ENCODE data around the gene GRIP1. TPM values are rescaled to one million over a fixed set of nuclear protein-coding genes. Genes with fewer than 3 reads are reported as not detected.

Gene GRIP1
- total RNA-seq, 1 experiment from 2014 or later, result 0.23 TPM

DNA sequence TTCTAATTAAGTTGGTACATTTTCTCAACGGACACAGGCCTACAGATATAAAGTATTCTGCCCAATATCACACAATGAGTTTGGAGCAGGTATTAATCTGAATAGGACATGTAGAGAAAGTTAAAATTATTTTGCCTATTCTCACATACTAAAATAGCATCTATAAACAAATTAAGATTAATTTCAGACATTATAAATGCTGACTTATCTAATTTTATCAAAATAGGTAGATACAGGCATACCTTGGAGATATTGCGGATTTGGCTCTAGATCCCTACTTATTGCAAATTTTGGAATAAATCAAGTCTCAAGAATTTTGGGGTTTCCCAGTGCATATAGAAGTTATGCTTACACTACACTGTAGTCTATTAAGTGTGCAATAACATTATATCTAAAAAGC lies 41.0 kb upstream of the GRIP1 start:
- Mint-ChIP-seq H3K4me1 (ENCODE audit: low read depth, unreplicated experiment) (no peaks in the 10 kb centered on the region), H3K27me3 (ENCODE audit: insufficient read depth, unreplicated experiment) (peaks cover 13% of the 10 kb centered on the region), H3K9me3 (ENCODE audit: unreplicated experiment) (no peaks in the 10 kb centered on the region), H3K36me3 (ENCODE audit: insufficient read depth, unreplicated experiment) (no peaks in the 10 kb centered on the region), H3K27ac (ENCODE audit: unreplicated experiment) (no peak overlapping the region), H3K4me3 (ENCODE audit: unreplicated experiment) (no peak overlapping the region)
- H3K27me3 ChIP-seq (replicated peaks; ENCODE audit: control insufficient read depth, insufficient read depth, low read length), result no peaks in the 10 kb centered on the region
- DNase-seq, result no peak
- H3K9me3 ChIP-seq, result no peaks in the 10 kb centered on the region
- ChIA-PET CTCF (no interaction called here), POLR2A (no interaction called here)
- H3K4me3 ChIP-seq (ENCODE audit: low read depth, low read length), result no peak overlapping the region
- intact Hi-C loops (cut with micrococcal nuclease; ENCODE audit: unreplicated experiment), result no loop called here
- H3K36me3 ChIP-seq (ENCODE audit: control insufficient read depth, insufficient read depth, low read length), result no peaks in the 10 kb centered on the region
- no TSS peak for BruUV-seq (replicated peaks)
- TF ChIP-seq, protein P1, sequence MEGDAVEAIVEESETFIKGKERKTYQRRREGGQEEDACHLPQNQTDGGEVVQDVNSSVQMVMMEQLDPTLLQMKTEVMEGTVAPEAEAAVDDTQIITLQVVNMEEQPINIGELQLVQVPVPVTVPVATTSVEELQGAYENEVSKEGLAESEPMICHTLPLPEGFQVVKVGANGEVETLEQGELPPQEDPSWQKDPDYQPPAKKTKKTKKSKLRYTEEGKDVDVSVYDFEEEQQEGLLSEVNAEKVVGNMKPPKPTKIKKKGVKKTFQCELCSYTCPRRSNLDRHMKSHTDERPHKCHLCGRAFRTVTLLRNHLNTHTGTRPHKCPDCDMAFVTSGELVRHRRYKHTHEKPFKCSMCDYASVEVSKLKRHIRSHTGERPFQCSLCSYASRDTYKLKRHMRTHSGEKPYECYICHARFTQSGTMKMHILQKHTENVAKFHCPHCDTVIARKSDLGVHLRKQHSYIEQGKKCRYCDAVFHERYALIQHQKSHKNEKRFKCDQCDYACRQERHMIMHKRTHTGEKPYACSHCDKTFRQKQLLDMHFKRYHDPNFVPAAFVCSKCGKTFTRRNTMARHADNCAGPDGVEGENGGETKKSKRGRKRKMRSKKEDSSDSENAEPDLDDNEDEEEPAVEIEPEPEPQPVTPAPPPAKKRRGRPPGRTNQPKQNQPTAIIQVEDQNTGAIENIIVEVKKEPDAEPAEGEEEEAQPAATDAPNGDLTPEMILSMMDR (IDR thresholded peaks at IDR 0.05; ENCODE audit: insufficient read depth in 1 of 2, low read depth in 1 of 2, low read length in 1 of 2, severe bottlenecking in 1 of 2, unreplicated experiment in 1 of 2), result no peak
- no peaks in the 10 kb centered on the region for H3K4me1 ChIP-seq

DNA sequence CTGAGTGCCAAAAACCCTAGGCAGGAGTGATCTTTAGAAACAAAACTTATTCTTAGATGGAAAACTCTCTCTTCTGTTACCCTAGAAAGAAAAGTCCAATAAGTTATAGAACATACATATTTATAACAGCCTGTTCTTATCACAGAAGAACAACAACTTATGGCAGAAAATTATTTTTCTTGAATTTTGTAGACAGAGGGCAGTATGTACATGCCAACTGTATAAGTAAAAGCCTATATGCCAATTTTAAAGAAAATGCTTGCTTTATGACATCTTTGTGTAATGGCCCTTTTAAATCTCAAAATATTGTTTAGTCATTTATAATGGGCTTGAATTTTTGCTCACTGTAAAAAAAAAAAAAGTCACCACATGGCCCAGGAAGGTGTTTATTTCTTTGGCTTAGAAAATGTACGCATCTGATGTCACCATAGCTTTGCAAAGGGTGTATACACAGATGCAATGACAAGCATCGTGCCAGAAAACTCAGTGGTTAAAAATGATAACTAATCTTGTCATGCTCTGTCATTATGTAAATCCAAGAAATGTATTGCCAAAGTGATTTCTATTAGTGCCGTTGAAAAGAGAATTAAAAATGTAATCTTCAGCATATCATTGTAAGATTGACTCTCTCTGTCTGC lies 38.3 kb upstream of the GRIP1 start:
- H3K4me3 ChIP-seq (ENCODE audit: low read depth, low read length), result no peak overlapping the region
- no TSS peak for BruUV-seq (replicated peaks)
- H3K4me1 ChIP-seq, result no peaks in the 10 kb centered on the region
- no peak overlapping the region for H3K27ac Mint-ChIP-seq (ENCODE audit: unreplicated experiment)
- no peaks in the 10 kb centered on the region for H3K4me1 Mint-ChIP-seq (ENCODE audit: low read depth, unreplicated experiment)
- TF ChIP-seq, protein P1 (IDR thresholded peaks at IDR 0.05; ENCODE audit: insufficient read depth in 1 of 2, low read depth in 1 of 2, low read length in 1 of 2, severe bottlenecking in 1 of 2, unreplicated experiment in 1 of 2), result no peak
- ChIA-PET CTCF (no interaction called here), POLR2A (no interaction called here)
- H3K27me3 Mint-ChIP-seq (ENCODE audit: insufficient read depth, unreplicated experiment), result peaks cover 19% of the 10 kb centered on the region
- H3K9me3 Mint-ChIP-seq (ENCODE audit: unreplicated experiment), result no peaks in the 10 kb centered on the region
- H3K9me3 ChIP-seq, result no peaks in the 10 kb centered on the region
- intact Hi-C loops (cut with micrococcal nuclease; ENCODE audit: unreplicated experiment), result no loop called here
- H3K4me3 Mint-ChIP-seq (ENCODE audit: unreplicated experiment), result no peak overlapping the region
- no peak for DNase-seq
- H3K36me3 ChIP-seq (ENCODE audit: control insufficient read depth, insufficient read depth, low read length), result no peaks in the 10 kb centered on the region
- H3K27me3 ChIP-seq (replicated peaks; ENCODE audit: control insufficient read depth, insufficient read depth, low read length), result no peaks in the 10 kb centered on the region
- H3K36me3 Mint-ChIP-seq (ENCODE audit: insufficient read depth, unreplicated experiment), result no peaks in the 10 kb centered on the region

DNA sequence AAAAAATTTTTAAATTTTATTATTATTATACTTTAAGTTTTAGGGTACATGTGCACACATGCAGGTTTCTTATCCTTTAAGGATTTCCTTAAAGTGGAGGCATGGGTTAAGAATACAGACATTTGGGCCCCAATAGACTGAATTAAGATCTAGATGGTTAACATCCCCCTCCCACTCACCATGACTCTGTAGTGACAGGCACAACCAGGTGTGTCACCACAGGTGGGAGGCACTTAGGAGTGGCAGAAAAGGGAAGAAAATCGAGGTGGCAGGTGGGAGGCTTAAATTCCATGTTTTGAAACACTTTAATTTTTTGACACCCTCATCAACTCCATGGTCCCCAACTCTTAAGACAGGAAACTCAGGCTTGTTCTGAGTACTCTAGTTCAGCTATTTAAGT lies 37.6 kb upstream of the GRIP1 start:
- Mint-ChIP-seq H3K27me3 (ENCODE audit: insufficient read depth, unreplicated experiment) (peaks cover 16% of the 10 kb centered on the region), H3K9me3 (ENCODE audit: unreplicated experiment) (no peaks in the 10 kb centered on the region), H3K4me1 (ENCODE audit: low read depth, unreplicated experiment) (no peaks in the 10 kb centered on the region), H3K4me3 (ENCODE audit: unreplicated experiment) (no peak overlapping the region), H3K36me3 (ENCODE audit: insufficient read depth, unreplicated experiment) (no peaks in the 10 kb centered on the region), H3K27ac (ENCODE audit: unreplicated experiment) (no peak overlapping the region)
- CTCF ChIA-PET, result no interaction called here
- intact Hi-C loops (cut with micrococcal nuclease; ENCODE audit: unreplicated experiment), result no loop called here
- Histone ChIP-seq H3K36me3 (ENCODE audit: control insufficient read depth, insufficient read depth, low read length) (no peaks in the 10 kb centered on the region), H3K9me3 (no peaks in the 10 kb centered on the region), H3K4me3 (ENCODE audit: low read depth, low read length) (no peak overlapping the region), H3K4me1 (no peaks in the 10 kb centered on the region), H3K27me3 (replicated peaks; ENCODE audit: control insufficient read depth, insufficient read depth, low read length) (no peaks in the 10 kb centered on the region)
- no TSS peak for BruUV-seq (replicated peaks)
- DNase-seq, result no peak
- POLR2A ChIA-PET, result no interaction called here
- TF ChIP-seq, protein P1 (IDR thresholded peaks at IDR 0.05; ENCODE audit: insufficient read depth in 1 of 2, low read depth in 1 of 2, low read length in 1 of 2, severe bottlenecking in 1 of 2, unreplicated experiment in 1 of 2), result no peak
